ENCODE results near the gene PRAME.
"Not testable (repeated sequence)": the region's sequence is repeated elsewhere in the genome, so short reads cannot be mapped to it uniquely, and the experiment has no call there.

The PRAME gene

DNA sequence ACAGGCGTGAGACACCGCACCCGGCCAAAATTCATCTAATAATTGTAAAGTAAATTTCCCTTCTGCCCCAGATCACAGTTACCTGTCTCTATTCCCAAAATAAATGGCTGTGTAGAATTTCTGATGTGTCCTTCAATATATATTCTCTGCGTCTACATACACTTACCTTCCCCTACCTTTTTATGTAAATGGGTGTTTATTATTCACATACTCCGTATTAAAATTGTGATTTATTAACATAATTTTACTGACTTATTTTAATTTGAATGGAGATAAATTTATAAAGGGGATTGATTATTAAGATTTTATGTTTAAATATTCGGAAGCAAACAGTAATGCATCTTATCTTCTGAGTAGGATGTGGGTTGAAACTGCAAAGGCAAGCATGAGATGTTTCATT is 22.6 kb downstream of the PRAME start:
- in situ Hi-C loops (cut with MboI; ENCODE audit: low sequenced_read_pairs, unreplicated experiment), result no loop called here
- no peak for TF ChIP-seq CTCF (IDR thresholded peaks at IDR 0.05; ENCODE audit: borderline replicate concordance, control extremely low read depth, extremely low read depth, insufficient read depth, missing control alignments)
- DNase-seq (ENCODE audit: low spot score), result no peak

GRCh38 chr22:22535662-22536061 is 23.4 kb downstream of the PRAME start:
- DNase-seq (ENCODE audit: low spot score), result no peak
- no peak for TF ChIP-seq CTCF (IDR thresholded peaks at IDR 0.05; ENCODE audit: borderline replicate concordance, control extremely low read depth, extremely low read depth, insufficient read depth, missing control alignments)
- in situ Hi-C loops (cut with MboI; ENCODE audit: low sequenced_read_pairs, unreplicated experiment), result no loop called here

- no peak for TF ChIP-seq CTCF (IDR thresholded peaks at IDR 0.05; ENCODE audit: borderline replicate concordance, control extremely low read depth, extremely low read depth, insufficient read depth, missing control alignments)
- no peak for DNase-seq (ENCODE audit: low spot score)
- in situ Hi-C loops (cut with MboI; ENCODE audit: low sequenced_read_pairs, unreplicated experiment), result no loop called here
Observed at GRCh38 chr22:22534604-22535415, 24.3 kb downstream of the PRAME start.

- no peak for TF ChIP-seq CTCF (IDR thresholded peaks at IDR 0.05; ENCODE audit: borderline replicate concordance, control extremely low read depth, extremely low read depth, insufficient read depth, missing control alignments)
- DNase-seq (ENCODE audit: low spot score), result no peak
- in situ Hi-C loops (cut with MboI; ENCODE audit: low sequenced_read_pairs, unreplicated experiment), result no loop called here
Observed at GRCh38 chr22:22533863-22534262, 25.2 kb downstream of the PRAME start.

DNA sequence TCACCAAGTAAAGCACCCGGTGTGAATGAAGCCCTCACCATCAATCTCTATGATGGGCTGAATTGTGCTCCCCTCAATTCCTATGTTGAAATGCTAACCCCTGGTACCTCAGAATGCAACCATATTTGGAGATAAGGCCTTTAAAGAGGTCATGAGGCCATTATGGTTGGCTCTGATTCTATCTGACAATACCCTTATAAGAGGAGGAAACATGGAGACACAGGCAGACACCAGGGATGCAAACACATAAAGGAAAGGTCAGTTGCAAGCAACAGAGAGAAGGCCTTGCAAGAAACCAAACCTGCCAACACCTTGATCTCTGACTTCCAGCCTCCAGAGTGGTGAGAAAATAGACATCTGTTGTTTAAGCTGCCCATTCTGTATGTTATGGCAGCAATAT is 25.6 kb downstream of the PRAME start:
- TF ChIP-seq CTCF (IDR thresholded peaks at IDR 0.05; ENCODE audit: borderline replicate concordance, control extremely low read depth, extremely low read depth, insufficient read depth, missing control alignments), result no peak
- in situ Hi-C loops (cut with MboI; ENCODE audit: low sequenced_read_pairs, unreplicated experiment), result no loop called here
- no peak for DNase-seq (ENCODE audit: low spot score)

GRCh38 chr22:22532547-22533071 is 26.5 kb downstream of the PRAME start:
- in situ Hi-C loops (cut with MboI; ENCODE audit: low sequenced_read_pairs, unreplicated experiment); DNase-seq (ENCODE audit: low spot score): not testable (repeated sequence)

DNA sequence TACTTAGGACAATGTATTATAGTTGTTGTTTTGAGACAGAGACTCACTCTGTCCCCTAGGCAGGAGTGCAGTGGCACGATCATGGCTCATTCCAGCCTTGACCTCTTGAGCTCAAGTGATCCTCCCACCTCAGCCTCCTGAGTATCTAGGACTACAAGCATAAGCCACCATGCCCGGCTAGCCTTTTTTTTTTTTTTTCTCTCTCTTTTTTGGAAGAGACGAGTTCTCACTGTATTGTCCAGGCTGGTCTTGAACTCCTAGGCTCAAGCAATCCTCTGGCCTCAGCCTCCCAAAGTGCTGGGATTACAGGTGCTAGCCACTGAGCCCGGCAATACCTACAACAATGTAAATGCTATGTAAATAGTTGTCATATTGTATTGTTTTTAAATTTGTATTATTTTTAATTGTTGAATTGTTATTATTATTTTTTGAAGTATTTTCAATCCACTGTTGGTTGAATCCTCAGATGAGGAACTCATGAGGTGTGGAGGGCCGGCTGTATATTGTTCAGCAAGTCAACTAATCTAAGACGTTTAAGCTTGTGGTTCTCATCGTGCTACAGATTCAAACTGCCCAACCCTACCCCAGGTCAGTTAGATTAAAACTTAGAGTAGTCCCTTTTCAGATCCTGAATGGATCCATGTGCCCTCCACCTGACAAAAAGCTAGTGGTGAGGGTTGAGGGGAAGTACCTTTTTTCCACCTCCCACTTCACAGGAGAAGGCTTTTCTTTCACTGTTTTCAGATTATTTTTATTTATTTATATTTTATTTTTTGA is 27.1 kb downstream of the PRAME start:
- no peak for DNase-seq (ENCODE audit: low spot score)
- in situ Hi-C loops (cut with MboI; ENCODE audit: low sequenced_read_pairs, unreplicated experiment), result no loop called here
- no peak for TF ChIP-seq CTCF (IDR thresholded peaks at IDR 0.05; ENCODE audit: borderline replicate concordance, control extremely low read depth, extremely low read depth, insufficient read depth, missing control alignments)

Data from GM13976 (cell line).